H1 (cell line): ENCODE measurements around the gene RXRA. TPM values are rescaled to one million over a fixed set of nuclear protein-coding genes. Genes with fewer than 3 reads are reported as not detected.

Experiments
- FOSL1 ChIP-seq: IDR thresholded peaks from 2 replicates; pipeline ENCODE4 v1.6.1; 2011; ENCODE audit warnings: mild to moderate bottlenecking, low read depth, low read length, moderate library complexity; ENCODE audit not compliant: insufficient read depth
- GTF2F1 ChIP-seq: IDR thresholded peaks from 2 replicates; pipeline ENCODE4 v1.6.1; 2012; ENCODE audit warnings: low read depth, low read length, improper control_type of control experiment, borderline replicate concordance
- KDM5A ChIP-seq: fragments of 200-600 bp; IDR thresholded peaks from 2 replicates; pipeline ENCODE4 v1.7.1; 2012; ENCODE audit warnings: mild to moderate bottlenecking, low read length, inconsistent platforms, mixed read lengths
- NRF1 ChIP-seq: IDR thresholded peaks from 2 replicates; pipeline ENCODE4 v1.6.1; 2011; ENCODE audit warnings: mild to moderate bottlenecking, low read depth, low read length, improper control_type of control experiment
- POLR2AphosphoS5 ChIP-seq: IDR thresholded peaks from 2 replicates; pipeline ENCODE4 v1.6.1; 2011; ENCODE audit warnings: low read depth, low read length
- RFX5 ChIP-seq: IDR thresholded peaks from 2 replicates; pipeline ENCODE4 v1.6.1; 2011; ENCODE audit warnings: low read depth, low read length, improper control_type of control experiment, borderline replicate concordance
- SIN3A ChIP-seq, 2 experiments: IDR thresholded peaks in 1 of 2; conservative IDR thresholded peaks in 1 of 2; 2 replicates each; pipeline ENCODE4 v1.6.1; 2011 to 2012; ENCODE audit warnings: low read length in 2 of 2, improper control_type of control experiment in 1 of 2, low read depth in 1 of 2, mild to moderate bottlenecking in 1 of 2
- SIRT6 ChIP-seq: IDR thresholded peaks from one replicate; pipeline ENCODE4 v1.7.1; 2012; ENCODE audit warnings: low read length, inconsistent platforms
- SP2 ChIP-seq: IDR thresholded peaks from 2 replicates; pipeline ENCODE4 v1.6.1; 2012; ENCODE audit warnings: mild to moderate bottlenecking, low read length, inconsistent platforms
- ZNF274 ChIP-seq: IDR thresholded peaks from 2 replicates; pipeline ENCODE4 v1.7.0; 2012; ENCODE audit warnings: low read length, borderline replicate concordance; ENCODE audit errors: extremely low read depth
- polyA plus RNA-seq, 7 experiments: library from polyadenylated mRNA; depleted of rRNA in 3 of 7; stranded (reverse) in 5 of 7; unstranded in 2 of 7; fragments of >200 nt in 5 of 7; fragments of 200-250 nt in 2 of 7; gene quantifications; 1 replicate in 5 of 7; 2 replicates in 1 of 7; 4 replicates in 1 of 7; pipeline versions ENCODE4 v1.2.1 to v1.2.3, GENCODE V29; 2011 to 2013; ENCODE audit warnings: missing spikeins in 2 of 7, mixed read lengths in 2 of 7
- total RNA-seq: library from RNA; stranded (reverse); fragmentation: NEBNext Ultra II Directional; extraction: Animal tissue kit (Norgen Biotek cat#: 25700); gene quantifications from 2 replicates; pipeline ENCODE4 v1.2.1, GENCODE V29; 2021

The RXRA gene
- total and polyA plus RNA-seq, 2 of the 8 experiments (the other 6 are each of a cell fraction or from before 2014, with no cell fraction given), result 9.8 to 29.4 TPM

GRCh38 chr9:134322781-134323241 is 3.4 kb upstream of the RXRA start (continued):
- TF ChIP-seq FOSL1, result no peak
- no peak for TF ChIP-seq ZNF274
- no peak for TF ChIP-seq RFX5
- no peak for TF ChIP-seq KDM5A
- no peak for TF ChIP-seq GTF2F1
- no peak for TF ChIP-seq POLR2AphosphoS5
- TF ChIP-seq NRF1, result no peak
- TF ChIP-seq SIRT6, result no peak
- TF ChIP-seq SIN3A (conservative IDR thresholded peaks at IDR 0.05 in 1 of 2, IDR thresholded peaks at IDR 0.05 in 1 of 2; ENCODE audit: low read depth in 1 of 2, low read length in 2 of 2), result no peak
- TF ChIP-seq SP2, result no peak
